WTC11 (cell line): ENCODE data around the gene MCTS1. TPM values are rescaled to one million over a fixed set of nuclear protein-coding genes. Genes with fewer than 3 reads are reported as not detected.
"Not testable (repeated sequence)": the region's sequence is repeated elsewhere in the genome, so short reads cannot be mapped to it uniquely, and the experiment has no call there.

ENCODE experiments used
- ATAC-seq: fragments of 200-7000 bp; cut with Tn5 transposase; 2 replicates; pipeline ENCODE4 v1.10.0; 2021; ENCODE audit warnings: mild to moderate bottlenecking, moderate library complexity
- CTCF ChIA-PET: fragments of 300-600 bp; sonication (Branson Sonifier 250); formaldehyde crosslinking; loops from one replicate; lab custom pipeline; 2021; ENCODE audit warnings: antibody characterized with exemption; lab: Charles Lee
- POLR2A ChIA-PET: fragments of 350-600 bp; sonication (Branson Sonifier 250); formaldehyde crosslinking; loops from one replicate; lab custom pipeline; 2021; ENCODE audit warnings: antibody characterized with exemption; lab: Charles Lee
- DNase-seq: peaks from one replicate; pipeline ENCODE4 v3.0.0; 2021; ENCODE audit warnings: low spot score
- H3K27ac Mint-ChIP-seq: 2 replicates; pipeline ENCODE4 v1.8.0; 2021; ENCODE audit warnings: mixed read lengths
- H3K27me3 Mint-ChIP-seq: 2 replicates; pipeline ENCODE4 v1.8.0; 2021; ENCODE audit warnings: low read depth, mild to moderate bottlenecking, moderate library complexity, mixed read lengths
- H3K36me3 Mint-ChIP-seq: 2 replicates; pipeline ENCODE4 v1.8.0; 2021; ENCODE audit warnings: mixed read lengths
- H3K4me1 Mint-ChIP-seq: 2 replicates; pipeline ENCODE4 v1.8.0; 2022; ENCODE audit warnings: mixed read lengths
- H3K4me3 Mint-ChIP-seq: 2 replicates; pipeline ENCODE4 v1.8.0; 2021; ENCODE audit warnings: mild to moderate bottlenecking, moderate library complexity, mixed read lengths
- H3K9me3 Mint-ChIP-seq: 2 replicates; pipeline ENCODE4 v1.8.0; 2021; ENCODE audit warnings: mixed read lengths
- ESRRA ChIP-seq: sonication (generic); formaldehyde crosslinking; IDR thresholded peaks from 2 replicates; pipeline ENCODE4 v1.8.1; 2022; ENCODE audit warnings: mild to moderate bottlenecking, missing genetic modification reagents, borderline replicate concordance
- ETV6 ChIP-seq: sonication (generic); formaldehyde crosslinking; IDR thresholded peaks from 2 replicates; pipeline ENCODE4 v1.8.1; 2022; ENCODE audit warnings: mild to moderate bottlenecking, missing genetic modification reagents
- FOXP1 ChIP-seq: sonication (generic); formaldehyde crosslinking; IDR thresholded peaks from 2 replicates; pipeline ENCODE4 v1.8.0; 2022; ENCODE audit warnings: missing genetic modification reagents, mild to moderate bottlenecking, moderate library complexity, borderline replicate concordance
- HMGA2 ChIP-seq: fragments of 250-450 bp; sonication (Bioruptor Pico); IDR thresholded peaks from 2 replicates; pipeline ENCODE4 v1.4.0; 2021; ENCODE audit warnings: mild to moderate bottlenecking, moderate library complexity
- IRF2 ChIP-seq: sonication (generic); formaldehyde crosslinking; IDR thresholded peaks from 2 replicates; pipeline ENCODE4 v1.8.0; 2022; ENCODE audit warnings: low read depth, missing genetic modification reagents, borderline replicate concordance
- MYBL2 ChIP-seq: sonication (generic); formaldehyde crosslinking; IDR thresholded peaks from 2 replicates; pipeline ENCODE4 v1.8.1; 2023; ENCODE audit warnings: mild to moderate bottlenecking, moderate library complexity, missing genetic modification reagents
- NR1H2 ChIP-seq: sonication (generic); formaldehyde crosslinking; IDR thresholded peaks from 2 replicates; pipeline ENCODE4 v1.9.0; 2021; ENCODE audit warnings: mild to moderate bottlenecking, moderate library complexity, missing genetic modification reagents
- NR3C1 ChIP-seq: sonication (generic); formaldehyde crosslinking; conservative IDR thresholded peaks from 2 replicates; pipeline ENCODE4 v1.8.1; 2023; ENCODE audit warnings: low read depth, mild to moderate bottlenecking, missing genetic modification reagents
- RELA ChIP-seq: sonication (generic); formaldehyde crosslinking; IDR thresholded peaks from 2 replicates; pipeline ENCODE4 v1.8.1; 2022; ENCODE audit warnings: missing genetic modification reagents, mild to moderate bottlenecking, borderline replicate concordance
- SMAD3 ChIP-seq: sonication (generic); formaldehyde crosslinking; IDR thresholded peaks from 2 replicates; pipeline ENCODE4 v1.8.0; 2022; ENCODE audit warnings: missing genetic modification reagents, mild to moderate bottlenecking, borderline replicate concordance
- SOX15 ChIP-seq: fragments of 250-450 bp; sonication (Bioruptor Pico); IDR thresholded peaks from 2 replicates; pipeline ENCODE4 v1.9.0; 2021; ENCODE audit warnings: mild to moderate bottlenecking
- TCF7 ChIP-seq: sonication (generic); formaldehyde crosslinking; IDR thresholded peaks from 2 replicates; pipeline ENCODE4 v1.8.0; 2022; ENCODE audit warnings: mild to moderate bottlenecking, low read depth, missing genetic modification reagents, moderate library complexity
- TEAD1 ChIP-seq: sonication (generic); formaldehyde crosslinking; IDR thresholded peaks from 2 replicates; pipeline ENCODE4 v1.8.0; 2022; ENCODE audit warnings: mild to moderate bottlenecking, missing genetic modification reagents
- TEAD4 ChIP-seq: sonication (generic); formaldehyde crosslinking; IDR thresholded peaks from 2 replicates; pipeline ENCODE4 v1.8.0; 2022; ENCODE audit warnings: mild to moderate bottlenecking, missing genetic modification reagents
- TP53 ChIP-seq: sonication (generic); formaldehyde crosslinking; IDR thresholded peaks from 2 replicates; pipeline ENCODE4 v1.8.1; 2023; ENCODE audit warnings: mild to moderate bottlenecking, missing genetic modification reagents
- ZNF138 ChIP-seq: sonication (generic); formaldehyde crosslinking; conservative IDR thresholded peaks from 2 replicates; pipeline ENCODE4 v1.8.1; 2022; ENCODE audit warnings: mild to moderate bottlenecking, moderate library complexity, missing genetic modification reagents
- total RNA-seq: library from RNA; stranded (reverse); gene quantifications from 3 replicates; pipeline ENCODE4 v1.2.3, GENCODE V29; 2021
- TF ChIP-seq, protein P1 (sequence below): fragments of 250-450 bp; sonication (Bioruptor Pico); IDR thresholded peaks from 2 replicates; pipeline ENCODE4 v2.1.2; 2022; ENCODE audit warnings: mild to moderate bottlenecking, moderate library complexity
- TF ChIP-seq, protein P2 (sequence below): sonication (generic); formaldehyde crosslinking; IDR thresholded peaks from 2 replicates; pipeline ENCODE4 v1.8.0; 2023; ENCODE audit warnings: mild to moderate bottlenecking, missing genetic modification reagents
- TF ChIP-seq, protein P3 (sequence below): sonication (generic); formaldehyde crosslinking; IDR thresholded peaks from 2 replicates; pipeline ENCODE4 v1.8.1; 2022; ENCODE audit warnings: mild to moderate bottlenecking, moderate library complexity, missing genetic modification reagents
- TF ChIP-seq, protein P4 (sequence below): sonication (generic); formaldehyde crosslinking; IDR thresholded peaks from 2 replicates; pipeline ENCODE4 v1.8.0; 2022; ENCODE audit warnings: mild to moderate bottlenecking, missing genetic modification reagents
- TF ChIP-seq, protein P5 (sequence below): sonication (generic); formaldehyde crosslinking; IDR thresholded peaks from 2 replicates; pipeline ENCODE4 v1.8.1; 2023; ENCODE audit warnings: mild to moderate bottlenecking, missing genetic modification reagents
- TF ChIP-seq, protein P6 (sequence below): sonication (generic); formaldehyde crosslinking; IDR thresholded peaks from 2 replicates; pipeline ENCODE4 v1.8.1; 2022; ENCODE audit warnings: low read depth, missing genetic modification reagents, borderline replicate concordance
- TF ChIP-seq, protein P7 (sequence below): sonication (generic); formaldehyde crosslinking; IDR thresholded peaks from 2 replicates; pipeline ENCODE4 v1.8.1; 2022; ENCODE audit warnings: low read depth, mild to moderate bottlenecking, moderate library complexity, missing genetic modification reagents, borderline replicate concordance

Gene MCTS1
- total RNA-seq, 1 experiment from 2014 or later = 22.8 TPM

DNA sequence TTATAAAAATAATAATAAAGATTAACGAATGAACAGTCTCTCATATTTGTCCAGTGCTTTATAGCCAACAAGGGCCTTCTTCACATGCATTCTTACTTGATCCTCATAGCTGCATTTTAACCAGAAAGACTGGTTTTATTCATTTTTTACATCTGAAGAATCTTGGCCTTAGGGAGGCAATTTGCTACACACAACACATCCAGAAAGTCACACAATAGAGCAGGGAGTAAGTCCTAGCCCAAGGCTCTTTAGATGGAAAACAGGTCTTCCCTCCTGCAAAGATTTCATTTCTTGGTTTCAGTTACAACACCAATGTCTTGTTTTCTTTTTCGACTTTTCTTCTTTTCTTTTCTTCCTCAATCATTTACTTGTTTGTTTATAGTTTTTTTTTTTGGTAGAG, 39.0 kb downstream of the MCTS1 start (continued):
- TF ChIP-seq, protein P1, sequence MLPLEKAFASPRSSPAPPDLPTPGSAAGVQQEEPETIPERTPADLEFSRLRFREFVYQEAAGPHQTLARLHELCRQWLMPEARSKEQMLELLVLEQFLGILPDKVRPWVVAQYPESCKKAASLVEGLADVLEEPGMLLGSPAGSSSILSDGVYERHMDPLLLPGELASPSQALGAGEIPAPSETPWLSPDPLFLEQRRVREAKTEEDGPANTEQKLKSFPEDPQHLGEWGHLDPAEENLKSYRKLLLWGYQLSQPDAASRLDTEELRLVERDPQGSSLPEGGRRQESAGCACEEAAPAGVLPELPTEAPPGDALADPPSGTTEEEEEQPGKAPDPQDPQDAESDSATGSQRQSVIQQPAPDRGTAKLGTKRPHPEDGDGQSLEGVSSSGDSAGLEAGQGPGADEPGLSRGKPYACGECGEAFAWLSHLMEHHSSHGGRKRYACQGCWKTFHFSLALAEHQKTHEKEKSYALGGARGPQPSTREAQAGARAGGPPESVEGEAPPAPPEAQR = no peak
- TF ChIP-seq, protein P2, sequence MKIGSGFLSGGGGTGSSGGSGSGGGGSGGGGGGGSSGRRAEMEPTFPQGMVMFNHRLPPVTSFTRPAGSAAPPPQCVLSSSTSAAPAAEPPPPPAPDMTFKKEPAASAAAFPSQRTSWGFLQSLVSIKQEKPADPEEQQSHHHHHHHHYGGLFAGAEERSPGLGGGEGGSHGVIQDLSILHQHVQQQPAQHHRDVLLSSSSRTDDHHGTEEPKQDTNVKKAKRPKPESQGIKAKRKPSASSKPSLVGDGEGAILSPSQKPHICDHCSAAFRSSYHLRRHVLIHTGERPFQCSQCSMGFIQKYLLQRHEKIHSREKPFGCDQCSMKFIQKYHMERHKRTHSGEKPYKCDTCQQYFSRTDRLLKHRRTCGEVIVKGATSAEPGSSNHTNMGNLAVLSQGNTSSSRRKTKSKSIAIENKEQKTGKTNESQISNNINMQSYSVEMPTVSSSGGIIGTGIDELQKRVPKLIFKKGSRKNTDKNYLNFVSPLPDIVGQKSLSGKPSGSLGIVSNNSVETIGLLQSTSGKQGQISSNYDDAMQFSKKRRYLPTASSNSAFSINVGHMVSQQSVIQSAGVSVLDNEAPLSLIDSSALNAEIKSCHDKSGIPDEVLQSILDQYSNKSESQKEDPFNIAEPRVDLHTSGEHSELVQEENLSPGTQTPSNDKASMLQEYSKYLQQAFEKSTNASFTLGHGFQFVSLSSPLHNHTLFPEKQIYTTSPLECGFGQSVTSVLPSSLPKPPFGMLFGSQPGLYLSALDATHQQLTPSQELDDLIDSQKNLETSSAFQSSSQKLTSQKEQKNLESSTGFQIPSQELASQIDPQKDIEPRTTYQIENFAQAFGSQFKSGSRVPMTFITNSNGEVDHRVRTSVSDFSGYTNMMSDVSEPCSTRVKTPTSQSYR = no peak

DNA sequence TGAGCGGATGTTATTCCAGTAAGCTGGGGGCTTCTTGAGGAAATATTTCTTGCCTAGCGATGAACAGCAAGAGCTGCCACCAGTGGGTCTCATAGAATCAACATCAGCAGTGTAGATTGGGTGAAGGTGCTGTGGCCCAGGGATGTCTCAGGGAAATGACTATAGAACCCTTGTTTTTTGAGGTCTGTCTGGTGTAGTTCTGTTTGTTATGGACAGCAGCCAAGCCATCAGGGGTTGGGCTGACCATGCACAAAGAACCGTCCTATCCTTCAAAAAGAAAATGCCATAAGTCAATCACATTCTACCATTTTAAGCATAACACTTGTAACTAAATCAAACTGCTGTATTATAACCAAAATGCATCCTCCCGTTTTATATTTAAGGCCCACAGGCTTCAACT, 43.2 kb downstream of the MCTS1 start:
- ChIA-PET POLR2A (no interaction called here), CTCF (no interaction called here)
- Mint-ChIP-seq H3K4me1 (no peaks in the 10 kb centered on the region), H3K36me3 (no peaks in the 10 kb centered on the region), H3K4me3 (no peak overlapping the region), H3K27me3 (no peaks in the 10 kb centered on the region), H3K27ac (no peak overlapping the region), H3K9me3 (no peaks in the 10 kb centered on the region)
- DNase-seq (no peak), ATAC-seq (no peak)
- TF ChIP-seq ETV6 (CRISPR knock-in tag) = no peak
- no peak for TF ChIP-seq NR1H2 (CRISPR knock-in tag)
- no peak for TF ChIP-seq TEAD1 (CRISPR knock-in tag)
- TF ChIP-seq SOX15 (CRISPR knock-in tag) = no peak
- no peak for TF ChIP-seq RELA (CRISPR knock-in tag)
- no peak for TF ChIP-seq HMGA2 (CRISPR knock-in tag)
- no peak for TF ChIP-seq TP53
- TF ChIP-seq, protein P3, sequence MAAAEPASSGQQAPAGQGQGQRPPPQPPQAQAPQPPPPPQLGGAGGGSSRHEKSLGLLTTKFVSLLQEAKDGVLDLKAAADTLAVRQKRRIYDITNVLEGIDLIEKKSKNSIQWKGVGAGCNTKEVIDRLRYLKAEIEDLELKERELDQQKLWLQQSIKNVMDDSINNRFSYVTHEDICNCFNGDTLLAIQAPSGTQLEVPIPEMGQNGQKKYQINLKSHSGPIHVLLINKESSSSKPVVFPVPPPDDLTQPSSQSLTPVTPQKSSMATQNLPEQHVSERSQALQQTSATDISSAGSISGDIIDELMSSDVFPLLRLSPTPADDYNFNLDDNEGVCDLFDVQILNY (CRISPR knock-in tag) = no peak
- TF ChIP-seq FOXP1 (CRISPR knock-in tag) = no peak
- TF ChIP-seq, protein P4, sequence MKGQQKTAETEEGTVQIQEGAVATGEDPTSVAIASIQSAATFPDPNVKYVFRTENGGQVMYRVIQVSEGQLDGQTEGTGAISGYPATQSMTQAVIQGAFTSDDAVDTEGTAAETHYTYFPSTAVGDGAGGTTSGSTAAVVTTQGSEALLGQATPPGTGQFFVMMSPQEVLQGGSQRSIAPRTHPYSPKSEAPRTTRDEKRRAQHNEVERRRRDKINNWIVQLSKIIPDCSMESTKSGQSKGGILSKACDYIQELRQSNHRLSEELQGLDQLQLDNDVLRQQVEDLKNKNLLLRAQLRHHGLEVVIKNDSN = no peak
- no peak for TF ChIP-seq NR3C1
- no peak for TF ChIP-seq ESRRA (CRISPR knock-in tag)
- no peak for TF ChIP-seq MYBL2 (CRISPR knock-in tag)
- no peak for TF ChIP-seq SMAD3 (CRISPR knock-in tag)
- no peak for TF ChIP-seq TCF7 (CRISPR knock-in tag)

DNA sequence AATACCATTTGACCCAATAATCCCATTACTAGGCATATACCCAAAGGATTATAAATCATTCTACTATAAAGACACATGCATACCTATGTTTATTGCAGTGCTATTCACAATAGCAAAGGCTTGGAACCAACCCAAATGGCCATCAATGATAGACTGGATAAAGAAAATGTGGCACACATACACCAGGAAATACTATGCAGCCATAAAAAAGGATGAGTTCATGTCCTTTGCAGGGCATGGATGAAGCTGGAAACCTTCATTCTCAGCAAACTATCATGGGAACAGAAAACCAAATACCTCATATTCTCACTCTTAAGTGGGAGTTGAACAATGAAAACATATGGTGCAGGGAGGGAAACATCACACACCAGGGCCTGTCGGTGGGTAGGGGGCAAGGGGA, 48.4 kb downstream of the MCTS1 start:
- H3K27ac Mint-ChIP-seq, DNase-seq, H3K4me3 Mint-ChIP-seq, H3K27me3 Mint-ChIP-seq, ATAC-seq, H3K36me3 Mint-ChIP-seq, POLR2A ChIA-PET, H3K4me1 Mint-ChIP-seq, H3K9me3 Mint-ChIP-seq, CTCF ChIA-PET: not testable (repeated sequence)

DNA sequence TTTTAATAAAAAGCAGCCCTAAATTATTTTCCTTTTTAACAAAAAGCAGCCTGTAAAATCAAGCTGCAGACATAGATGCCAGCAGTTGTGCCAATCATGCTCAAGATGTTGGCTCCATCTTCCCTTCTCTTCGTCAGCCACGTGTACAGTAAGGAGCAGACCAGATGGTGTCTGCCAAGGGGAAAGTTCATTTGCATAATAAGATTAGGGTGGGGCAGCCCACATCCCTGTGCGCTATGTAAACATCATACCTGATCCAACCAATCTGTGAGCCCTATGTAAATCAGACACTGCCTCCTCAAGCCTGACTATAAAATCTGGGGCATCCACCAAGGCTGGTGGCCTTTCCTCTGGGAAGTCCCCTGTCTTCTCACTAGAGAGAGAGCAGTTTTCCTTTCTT, 49.1 kb downstream of the MCTS1 start:
- Mint-ChIP-seq H3K27me3 (no peaks in the 10 kb centered on the region), H3K4me1 (no peaks in the 10 kb centered on the region), H3K36me3 (no peaks in the 10 kb centered on the region), H3K9me3 (no peaks in the 10 kb centered on the region), H3K4me3 (no peak overlapping the region), H3K27ac (no peak overlapping the region)
- no peak for ATAC-seq
- POLR2A ChIA-PET = no interaction called here
- DNase-seq = no peak
- CTCF ChIA-PET = no interaction called here
- TF ChIP-seq TEAD4 (CRISPR knock-in tag) (no peak), NR3C1 (no peak), ZNF138 (CRISPR knock-in tag) (no peak), NR1H2 (CRISPR knock-in tag) (no peak), IRF2 (no peak)
- TF ChIP-seq, protein P5, sequence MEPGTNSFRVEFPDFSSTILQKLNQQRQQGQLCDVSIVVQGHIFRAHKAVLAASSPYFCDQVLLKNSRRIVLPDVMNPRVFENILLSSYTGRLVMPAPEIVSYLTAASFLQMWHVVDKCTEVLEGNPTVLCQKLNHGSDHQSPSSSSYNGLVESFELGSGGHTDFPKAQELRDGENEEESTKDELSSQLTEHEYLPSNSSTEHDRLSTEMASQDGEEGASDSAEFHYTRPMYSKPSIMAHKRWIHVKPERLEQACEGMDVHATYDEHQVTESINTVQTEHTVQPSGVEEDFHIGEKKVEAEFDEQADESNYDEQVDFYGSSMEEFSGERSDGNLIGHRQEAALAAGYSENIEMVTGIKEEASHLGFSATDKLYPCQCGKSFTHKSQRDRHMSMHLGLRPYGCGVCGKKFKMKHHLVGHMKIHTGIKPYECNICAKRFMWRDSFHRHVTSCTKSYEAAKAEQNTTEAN (CRISPR knock-in tag) = no peak
- TF ChIP-seq, protein P6, sequence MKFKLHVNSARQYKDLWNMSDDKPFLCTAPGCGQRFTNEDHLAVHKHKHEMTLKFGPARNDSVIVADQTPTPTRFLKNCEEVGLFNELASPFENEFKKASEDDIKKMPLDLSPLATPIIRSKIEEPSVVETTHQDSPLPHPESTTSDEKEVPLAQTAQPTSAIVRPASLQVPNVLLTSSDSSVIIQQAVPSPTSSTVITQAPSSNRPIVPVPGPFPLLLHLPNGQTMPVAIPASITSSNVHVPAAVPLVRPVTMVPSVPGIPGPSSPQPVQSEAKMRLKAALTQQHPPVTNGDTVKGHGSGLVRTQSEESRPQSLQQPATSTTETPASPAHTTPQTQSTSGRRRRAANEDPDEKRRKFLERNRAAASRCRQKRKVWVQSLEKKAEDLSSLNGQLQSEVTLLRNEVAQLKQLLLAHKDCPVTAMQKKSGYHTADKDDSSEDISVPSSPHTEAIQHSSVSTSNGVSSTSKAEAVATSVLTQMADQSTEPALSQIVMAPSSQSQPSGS (CRISPR knock-in tag) = no peak
- TF ChIP-seq, protein P7, sequence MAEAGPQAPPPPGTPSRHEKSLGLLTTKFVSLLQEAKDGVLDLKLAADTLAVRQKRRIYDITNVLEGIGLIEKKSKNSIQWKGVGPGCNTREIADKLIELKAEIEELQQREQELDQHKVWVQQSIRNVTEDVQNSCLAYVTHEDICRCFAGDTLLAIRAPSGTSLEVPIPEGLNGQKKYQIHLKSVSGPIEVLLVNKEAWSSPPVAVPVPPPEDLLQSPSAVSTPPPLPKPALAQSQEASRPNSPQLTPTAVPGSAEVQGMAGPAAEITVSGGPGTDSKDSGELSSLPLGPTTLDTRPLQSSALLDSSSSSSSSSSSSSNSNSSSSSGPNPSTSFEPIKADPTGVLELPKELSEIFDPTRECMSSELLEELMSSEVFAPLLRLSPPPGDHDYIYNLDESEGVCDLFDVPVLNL = no peak
